Activated CD4-positive, alpha-beta T cell treated with anti-CD3 and anti-CD28 coated beads, Interleukin-2, amount 10 ng/mL, durations not matched to agents 7 days and 5 days (primary cell): Measurements from ENCODE around the gene ZNF185. TPM values are rescaled to one million over a fixed set of nuclear protein-coding genes. Genes with fewer than 3 reads are reported as not detected.

Experiments used
- CTCF ChIA-PET: fragments of 350-600 bp; sonication (Branson Sonifier 250); formaldehyde crosslinking; loops from one replicate; lab custom pipeline; 2021; ENCODE audit warnings: antibody characterized with exemption; lab: Charles Lee
- POLR2A ChIA-PET: fragments of 350-600 bp; sonication (Branson Sonifier 250); formaldehyde crosslinking; loops from one replicate; lab custom pipeline; 2021; ENCODE audit warnings: antibody characterized with exemption; lab: Charles Lee
- DNase-seq: peaks from one replicate; pipeline ENCODE4 v3.0.0-alpha.2; 2020
- H3K27ac Mint-ChIP-seq: one replicate; pipeline ENCODE4 v1.8.0; 2021; ENCODE audit warnings: mild to moderate bottlenecking, moderate library complexity, mixed read lengths
- H3K27me3 Mint-ChIP-seq: one replicate; pipeline ENCODE4 v1.8.0; 2021; ENCODE audit warnings: mixed read lengths
- H3K36me3 Mint-ChIP-seq: one replicate; pipeline ENCODE4 v1.8.0; 2021; ENCODE audit warnings: low read depth, mixed read lengths
- H3K4me1 Mint-ChIP-seq: one replicate; pipeline ENCODE4 v1.8.0; 2021; ENCODE audit warnings: mixed read lengths
- H3K4me3 Mint-ChIP-seq: one replicate; pipeline ENCODE4 v1.8.0; 2021; ENCODE audit warnings: mild to moderate bottlenecking, moderate library complexity, mixed read lengths
- H3K9me3 Mint-ChIP-seq: one replicate; pipeline ENCODE4 v1.8.0; 2021; ENCODE audit warnings: mixed read lengths
- total RNA-seq, 2 experiments: library from RNA; stranded (reverse); gene quantifications; one replicate each; pipeline ENCODE4 v1.2.3, GENCODE V29; 2021

ZNF185 gene
- total RNA-seq, 2 experiments from 2014 or later, result 1.0 to 1.6 TPM

DNA sequence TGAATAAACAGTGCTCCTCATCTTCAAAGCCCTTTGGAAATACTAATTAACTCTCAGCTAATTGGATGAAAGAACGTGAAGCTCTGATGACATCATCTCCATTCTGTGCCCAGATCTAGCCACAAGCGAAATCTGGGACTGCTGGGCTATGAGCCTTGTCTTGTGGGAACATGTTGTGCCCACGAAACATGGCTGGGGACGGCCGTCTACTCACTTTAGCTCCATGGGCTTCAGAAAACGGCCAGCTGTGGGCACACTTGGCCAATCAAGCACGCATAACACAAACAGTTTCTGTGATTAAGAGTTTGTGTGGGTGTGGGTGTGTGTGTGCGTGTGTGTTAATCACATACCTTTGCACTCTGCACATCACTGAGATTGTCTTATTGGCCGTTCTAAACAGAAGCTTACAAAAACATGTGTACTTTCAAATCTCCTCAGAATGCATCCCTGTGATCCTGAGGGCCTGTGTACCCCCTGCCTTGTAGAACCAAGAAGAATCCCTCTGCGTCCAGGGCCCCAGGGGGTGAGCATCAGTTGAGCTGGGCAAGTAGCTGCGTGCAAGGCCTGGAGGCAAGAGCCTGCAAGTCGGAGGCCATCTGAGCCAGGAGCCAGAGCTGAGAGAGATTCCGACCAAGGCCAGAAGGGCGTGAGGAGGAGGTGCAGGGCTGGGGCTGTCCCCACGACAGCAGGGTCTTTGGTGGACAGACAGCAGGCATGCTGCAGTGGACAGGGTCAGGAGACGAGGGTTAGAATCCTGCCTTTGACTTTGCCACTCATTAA lies 18.7 kb upstream of the ZNF185 start:
- no peaks in the 10 kb centered on the region for H3K27me3 Mint-ChIP-seq
- H3K4me1 Mint-ChIP-seq, result no peaks in the 10 kb centered on the region
- CTCF ChIA-PET, result no interaction called here
- POLR2A ChIA-PET, result no interaction called here
- no peak for DNase-seq
- H3K4me3 Mint-ChIP-seq, result no peak overlapping the region
- no peaks in the 10 kb centered on the region for H3K36me3 Mint-ChIP-seq
- no peaks in the 10 kb centered on the region for H3K9me3 Mint-ChIP-seq
- no peak overlapping the region for H3K27ac Mint-ChIP-seq

DNA sequence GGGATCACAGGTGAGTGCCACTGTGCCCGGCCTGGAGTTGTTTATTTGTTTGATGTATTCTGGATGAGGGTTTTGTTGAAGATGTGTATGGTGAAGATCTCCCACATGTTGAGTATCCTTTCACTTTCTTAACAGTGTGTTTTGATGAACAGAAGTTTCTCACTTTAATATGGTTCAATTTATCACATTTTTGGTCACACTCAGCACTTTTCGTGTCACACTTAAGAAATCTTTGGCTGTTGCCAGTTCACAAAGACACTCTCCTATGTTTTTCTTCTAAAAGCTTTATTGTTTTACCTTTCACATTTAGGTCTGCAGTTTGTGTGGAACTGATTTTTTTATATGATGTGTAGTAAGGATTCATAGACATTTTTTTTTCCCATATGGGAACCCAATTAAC lies 16.6 kb upstream of the ZNF185 start:
- DNase-seq, result no peak
- Mint-ChIP-seq H3K36me3 (no peaks in the 10 kb centered on the region), H3K9me3 (no peaks in the 10 kb centered on the region), H3K27ac (no peak overlapping the region), H3K4me1 (no peaks in the 10 kb centered on the region), H3K27me3 (no peaks in the 10 kb centered on the region), H3K4me3 (no peak overlapping the region)
- ChIA-PET POLR2A (no interaction called here), CTCF (no interaction called here)

DNA sequence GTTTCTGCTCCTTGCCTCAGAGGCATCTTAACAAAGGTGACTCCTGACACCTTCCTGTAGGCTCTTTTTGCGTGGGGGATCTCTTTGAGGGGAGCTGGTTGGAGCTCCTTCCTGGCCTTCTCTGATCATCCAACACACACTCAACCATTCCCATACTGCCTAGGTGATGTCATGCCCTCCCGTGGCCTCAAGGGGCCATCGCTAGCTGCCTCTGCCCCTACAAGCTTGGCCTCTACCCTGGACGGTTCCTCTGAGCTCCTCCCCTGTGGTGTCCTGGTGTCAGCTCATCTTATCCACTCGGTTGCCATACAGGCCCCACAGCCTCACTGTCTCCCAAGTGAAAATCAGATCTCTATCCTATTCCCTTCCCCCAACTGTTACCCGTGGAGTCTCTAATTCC lies 13.7 kb upstream of the ZNF185 start:
- CTCF ChIA-PET, result no interaction called here
- H3K9me3 Mint-ChIP-seq, result no peaks in the 10 kb centered on the region
- H3K27ac Mint-ChIP-seq, result no peak overlapping the region
- H3K27me3 Mint-ChIP-seq, result peaks cover 8% of the 10 kb centered on the region
- DNase-seq, result no peak
- H3K4me1 Mint-ChIP-seq, result no peaks in the 10 kb centered on the region
- POLR2A ChIA-PET, result no interaction called here
- no peak overlapping the region for H3K4me3 Mint-ChIP-seq
- no peaks in the 10 kb centered on the region for H3K36me3 Mint-ChIP-seq

DNA sequence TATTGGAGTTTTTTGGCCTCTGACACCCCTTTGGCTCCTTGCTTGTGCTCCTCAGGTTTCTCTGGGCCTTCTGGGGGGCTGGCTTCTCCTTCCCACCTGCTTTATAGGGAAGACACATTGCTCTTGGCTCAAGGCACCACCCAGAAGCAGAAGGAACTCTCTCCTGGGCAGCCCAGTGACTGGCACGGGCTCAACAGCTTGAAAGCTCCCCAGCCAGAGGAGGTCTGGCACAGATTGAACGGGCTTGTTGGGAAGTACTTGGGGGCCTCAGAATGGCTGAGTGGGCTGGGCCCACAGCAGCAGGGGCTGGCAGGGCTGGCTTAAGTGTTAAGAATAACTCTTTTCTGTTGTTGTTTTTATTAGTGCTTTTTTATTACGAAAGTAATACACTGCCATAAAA lies 11.2 kb upstream of the ZNF185 start:
- DNase-seq, result no peak
- no peaks in the 10 kb centered on the region for H3K4me1 Mint-ChIP-seq
- H3K4me3 Mint-ChIP-seq, result no peak overlapping the region
- peaks cover 20% of the 10 kb centered on the region for H3K27me3 Mint-ChIP-seq
- H3K36me3 Mint-ChIP-seq, result no peaks in the 10 kb centered on the region
- H3K9me3 Mint-ChIP-seq, result no peaks in the 10 kb centered on the region
- ChIA-PET POLR2A (no interaction called here), CTCF (no interaction called here)
- no peak overlapping the region for H3K27ac Mint-ChIP-seq

DNA sequence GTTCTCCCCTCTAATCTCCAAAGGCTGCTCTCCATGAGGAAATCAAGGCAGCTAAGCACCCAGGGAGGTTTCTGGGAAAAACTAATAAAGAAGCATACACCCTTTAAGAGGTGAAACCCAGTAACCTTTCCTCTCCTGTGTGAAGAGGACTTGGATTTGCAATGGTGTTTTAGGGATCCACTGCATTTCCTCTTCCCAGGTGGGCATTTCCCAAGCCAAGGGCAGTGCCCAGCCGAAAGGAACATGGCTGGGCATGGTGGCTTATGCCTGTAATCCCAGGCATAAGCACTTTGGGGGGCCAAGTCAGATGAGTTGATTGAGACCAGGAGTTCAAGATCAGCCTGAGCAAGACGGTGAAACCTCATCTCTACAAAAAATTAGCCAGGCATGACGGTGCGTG lies 5.4 kb upstream of the ZNF185 start:
- CTCF ChIA-PET, result no interaction called here
- no peak for DNase-seq
- Mint-ChIP-seq H3K4me3 (no peak overlapping the region), H3K36me3 (no peaks in the 10 kb centered on the region), H3K27ac (no peak overlapping the region), H3K9me3 (no peaks in the 10 kb centered on the region), H3K4me1 (no peaks in the 10 kb centered on the region), H3K27me3 (peaks cover 29% of the 10 kb centered on the region)
- POLR2A ChIA-PET, result no interaction called here

DNA sequence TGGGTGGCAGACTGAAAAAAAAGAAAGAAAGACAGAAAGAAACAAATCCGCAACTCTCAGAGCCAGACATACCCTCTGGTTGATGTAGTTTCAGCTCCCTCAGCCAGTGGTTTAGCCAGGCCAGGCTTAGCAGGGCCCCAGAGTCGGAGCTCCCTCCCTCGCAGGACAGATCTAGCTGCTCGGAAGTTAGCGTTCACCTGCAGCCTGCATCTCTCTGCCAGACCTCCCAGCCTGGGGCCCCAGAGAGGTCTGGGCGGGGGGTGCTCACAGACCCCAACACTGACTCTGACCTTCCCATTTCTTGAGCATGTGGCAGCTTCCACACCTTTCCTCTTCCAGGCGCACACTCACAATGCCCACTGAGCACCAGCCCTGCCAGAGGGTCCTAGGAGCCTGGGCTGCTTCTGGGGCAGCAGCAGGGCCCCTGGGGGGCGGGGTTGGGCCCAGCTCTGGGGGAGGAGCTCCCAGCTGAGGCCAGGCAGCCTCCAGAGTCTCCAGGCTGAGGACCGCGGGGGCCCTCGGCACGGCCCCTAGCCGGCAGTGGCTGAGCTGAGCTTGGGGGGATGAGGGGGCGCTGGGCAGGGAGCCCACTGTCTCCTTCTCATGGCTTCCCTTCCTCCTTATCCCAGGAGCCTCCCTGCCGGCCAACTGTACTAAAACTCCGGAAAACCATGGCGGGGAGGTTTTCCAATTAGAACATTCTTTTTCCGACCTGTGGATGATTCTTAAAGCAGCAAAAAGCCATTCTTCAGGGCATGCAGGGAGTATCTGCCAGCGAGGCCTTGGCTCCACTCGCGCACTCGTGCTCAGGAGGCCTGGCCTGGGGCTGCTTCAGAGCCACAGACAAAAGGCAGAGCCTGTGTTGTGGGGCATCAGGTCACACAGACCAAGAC lies 4.6 kb upstream of the ZNF185 start:
- Mint-ChIP-seq H3K36me3 (no peaks in the 10 kb centered on the region), H3K9me3 (no peaks in the 10 kb centered on the region), H3K27ac (no peak overlapping the region), H3K4me1 (no peaks in the 10 kb centered on the region), H3K27me3 (peaks cover 25% of the 10 kb centered on the region), H3K4me3 (no peak overlapping the region)
- no peak for DNase-seq
- ChIA-PET POLR2A (no interaction called here), CTCF (no interaction called here)

DNA sequence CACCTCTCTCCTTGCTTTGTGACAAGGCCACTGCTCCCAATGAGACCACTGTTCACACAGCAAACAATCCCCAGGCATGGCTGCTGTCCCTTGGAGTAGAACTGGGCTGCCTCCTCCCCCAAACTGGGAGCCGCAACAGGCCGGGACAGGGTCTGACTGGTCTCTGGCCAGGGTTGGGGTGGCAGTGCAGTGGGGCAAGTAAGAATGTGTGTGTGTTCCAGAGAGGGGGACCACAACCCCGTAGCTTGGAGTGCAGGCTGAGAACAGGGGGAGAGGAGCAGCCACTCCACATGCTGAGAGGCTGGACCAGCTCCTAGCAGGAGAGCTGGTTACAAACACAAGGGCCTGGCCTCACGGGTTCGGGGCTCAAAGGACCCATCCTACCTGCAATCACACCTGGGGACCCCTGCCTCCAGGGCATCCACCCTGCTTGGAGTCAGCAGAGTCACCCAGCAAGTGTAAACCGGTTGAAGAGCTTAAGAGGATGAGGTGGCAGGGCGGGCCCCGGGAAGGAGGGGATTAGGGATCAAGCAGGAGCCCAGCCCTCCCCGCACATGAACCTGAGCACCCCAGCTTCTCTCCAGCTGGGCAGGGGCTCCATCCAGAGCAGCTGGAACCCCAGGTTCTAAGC lies 3.8 kb upstream of the ZNF185 start:
- Mint-ChIP-seq H3K4me3 (no peak overlapping the region), H3K4me1 (no peaks in the 10 kb centered on the region), H3K27me3 (peaks cover 21% of the 10 kb centered on the region), H3K36me3 (no peaks in the 10 kb centered on the region), H3K27ac (no peak overlapping the region), H3K9me3 (no peaks in the 10 kb centered on the region)
- DNase-seq, result no peak
- ChIA-PET POLR2A (no interaction called here), CTCF (interaction anchor here (0.6 kb wide), 1 partner anchor 791 kb away, joined by 4 read pairs; no protein-coding TSS in a partner anchor)

DNA sequence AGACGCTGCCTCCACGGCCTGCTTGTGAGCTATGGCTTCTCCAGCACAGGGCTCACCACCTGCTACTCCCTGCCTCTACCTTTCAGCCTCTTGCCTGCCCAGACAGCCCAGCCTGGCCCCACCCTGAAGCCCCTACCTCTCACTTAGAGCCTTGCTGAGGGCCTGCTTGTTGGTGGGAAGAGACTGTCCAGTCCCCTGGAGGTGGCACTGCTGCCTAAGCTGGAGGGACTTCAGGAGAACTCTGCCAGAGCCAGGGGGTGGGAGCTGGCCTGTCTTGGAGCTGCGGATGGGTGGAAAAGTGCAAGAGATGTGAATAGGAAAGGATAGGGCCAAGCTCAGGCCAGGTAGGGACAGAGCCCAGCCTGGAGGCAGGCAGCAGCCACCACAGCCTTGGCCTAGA lies 2.7 kb upstream of the ZNF185 start:
- H3K9me3 Mint-ChIP-seq, result no peaks in the 10 kb centered on the region
- H3K4me3 Mint-ChIP-seq, result no peak overlapping the region
- no peaks in the 10 kb centered on the region for H3K36me3 Mint-ChIP-seq
- H3K4me1 Mint-ChIP-seq, result no peaks in the 10 kb centered on the region
- POLR2A ChIA-PET, result no interaction called here
- no peak overlapping the region for H3K27ac Mint-ChIP-seq
- CTCF ChIA-PET, result no interaction called here
- DNase-seq, result no peak
- peaks cover 11% of the 10 kb centered on the region for H3K27me3 Mint-ChIP-seq

DNA sequence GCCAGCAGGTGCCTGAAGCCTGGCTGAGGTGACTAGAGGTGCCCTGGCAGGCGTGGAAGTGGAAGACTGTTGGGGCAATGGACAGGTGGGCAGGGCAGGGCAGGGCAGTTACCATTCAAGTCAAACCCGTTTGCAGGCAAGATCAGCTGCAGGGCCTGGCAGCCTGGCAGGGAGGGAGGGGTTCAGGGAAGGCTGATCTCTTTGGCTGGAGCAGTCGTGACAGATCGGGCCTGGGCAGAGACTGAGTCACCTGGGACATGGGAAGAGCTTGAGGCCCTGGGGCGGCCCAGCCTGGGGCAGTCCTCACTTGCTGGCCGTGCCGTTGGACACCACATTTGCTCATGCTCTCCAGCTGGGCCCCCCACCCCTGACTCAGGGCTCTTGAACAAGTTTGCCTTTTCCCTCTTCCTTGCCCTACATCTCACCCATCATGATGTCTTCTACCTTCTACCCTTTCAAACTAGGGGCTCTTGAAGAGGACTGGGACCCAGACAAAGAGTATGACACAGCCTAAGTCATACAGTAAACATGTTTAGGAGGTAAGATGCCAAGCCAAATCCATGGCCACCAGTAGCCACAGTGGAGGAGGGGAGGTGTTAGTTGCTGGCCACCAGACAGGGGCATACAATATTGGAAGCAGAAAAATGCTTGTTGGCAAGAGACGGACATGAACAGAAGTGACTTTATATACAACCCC lies 2.0 kb upstream of the ZNF185 start:
- H3K36me3 Mint-ChIP-seq, result no peaks in the 10 kb centered on the region
- CTCF ChIA-PET, result no interaction called here
- no peak overlapping the region for H3K27ac Mint-ChIP-seq
- peaks cover 9% of the 10 kb centered on the region for H3K27me3 Mint-ChIP-seq
- POLR2A ChIA-PET, result no interaction called here
- H3K9me3 Mint-ChIP-seq, result no peaks in the 10 kb centered on the region
- no peak for DNase-seq
- no peaks in the 10 kb centered on the region for H3K4me1 Mint-ChIP-seq
- no peak overlapping the region for H3K4me3 Mint-ChIP-seq

DNA sequence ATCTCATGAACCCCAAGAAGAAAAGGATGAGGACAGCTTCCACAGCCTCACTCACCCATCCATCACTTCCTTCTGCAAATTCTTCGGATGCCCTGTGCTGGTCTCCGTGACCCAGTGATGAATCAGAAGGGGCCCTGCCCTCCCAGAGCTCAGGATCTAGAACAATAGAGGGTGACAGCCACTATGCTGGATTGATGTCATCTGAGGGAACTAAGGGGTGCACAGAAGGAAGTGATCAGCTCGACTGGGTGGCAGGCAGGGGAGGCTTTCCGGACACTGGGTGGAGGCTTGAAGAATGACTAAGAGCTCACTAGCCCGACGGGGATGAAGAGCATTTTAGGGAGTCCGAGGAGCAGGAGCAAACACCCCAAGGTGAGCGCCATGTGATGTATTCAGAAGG lies 1.4 kb upstream of the ZNF185 start:
- Mint-ChIP-seq H3K4me1 (no peaks in the 10 kb centered on the region), H3K36me3 (no peaks in the 10 kb centered on the region), H3K27ac (no peak overlapping the region), H3K9me3 (no peaks in the 10 kb centered on the region), H3K4me3 (no peak overlapping the region), H3K27me3 (peaks cover 9% of the 10 kb centered on the region)
- ChIA-PET CTCF (no interaction called here), POLR2A (no interaction called here)
- no peak for DNase-seq

DNA sequence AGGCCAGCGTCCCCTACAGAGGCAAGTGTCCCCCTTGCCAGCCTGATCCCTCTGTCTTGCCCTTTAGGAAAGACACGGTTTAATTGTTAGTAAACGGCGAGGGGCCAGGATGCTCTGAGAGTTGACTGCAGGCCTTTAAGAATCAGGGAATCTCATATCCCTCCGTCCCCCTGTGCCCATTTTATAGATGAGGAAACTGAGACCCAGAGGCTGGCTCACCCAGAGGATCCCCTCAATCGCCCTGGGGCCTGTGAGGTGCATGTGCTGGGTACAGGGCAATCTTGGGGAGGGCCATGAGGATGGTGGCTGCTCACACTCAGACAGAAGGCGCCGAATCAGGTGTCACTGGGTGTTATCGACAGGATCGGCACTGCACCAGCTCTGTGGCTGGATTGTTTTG lies 575 bp downstream of the ZNF185 start:
- POLR2A ChIA-PET, result no interaction called here
- no peaks in the 10 kb centered on the region for H3K4me1 Mint-ChIP-seq
- H3K4me3 Mint-ChIP-seq, result no peak overlapping the region
- CTCF ChIA-PET, result no interaction called here
- no peak overlapping the region for H3K27ac Mint-ChIP-seq
- H3K9me3 Mint-ChIP-seq, result no peaks in the 10 kb centered on the region
- peaks cover 9% of the 10 kb centered on the region for H3K27me3 Mint-ChIP-seq
- H3K36me3 Mint-ChIP-seq, result no peaks in the 10 kb centered on the region
- no peak for DNase-seq

DNA sequence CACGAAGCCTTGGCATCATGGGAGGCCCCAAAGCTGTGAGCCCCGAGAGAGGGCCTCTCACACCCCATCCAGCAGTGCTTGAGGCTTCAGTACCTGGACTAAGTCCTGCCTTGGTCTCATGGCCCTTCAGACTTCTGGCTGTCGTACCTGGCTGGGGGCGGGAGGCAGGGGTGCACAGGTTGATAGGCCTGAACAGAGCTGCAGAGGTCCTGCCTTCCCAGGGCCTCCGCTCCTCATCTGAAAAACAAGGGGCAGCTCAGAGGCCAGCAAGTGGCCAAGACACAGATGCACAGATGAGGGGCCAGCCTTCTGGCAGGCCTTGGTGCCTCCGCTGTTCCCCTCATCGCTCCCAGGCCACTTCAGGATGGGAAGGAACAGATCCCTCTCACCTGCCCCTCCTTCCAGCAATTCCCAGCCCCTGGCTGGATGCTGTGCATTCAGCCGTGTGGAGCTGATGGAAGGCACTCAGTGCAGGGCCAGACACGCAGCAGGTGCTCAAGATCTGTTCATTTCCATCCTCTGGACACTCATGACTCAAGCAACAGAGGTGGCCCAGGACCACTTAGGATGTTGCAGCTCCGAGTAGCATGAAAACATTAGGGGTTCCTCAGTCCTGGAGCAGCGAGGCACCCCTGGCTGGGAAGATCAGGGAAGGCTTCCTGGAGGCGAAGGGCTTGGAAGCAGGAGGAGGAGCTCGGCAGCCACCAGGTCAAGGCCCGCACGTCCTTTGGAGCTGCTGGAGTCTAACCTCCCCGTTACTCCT lies 1.4 kb downstream of the ZNF185 start:
- DNase-seq, result no peak
- ChIA-PET CTCF (interaction anchor here (0.9 to 1.0 kb wide), 2 partner anchors 14 to 33 kb away, joined by 3 read pairs; no protein-coding TSS in a partner anchor), POLR2A (no interaction called here)
- Mint-ChIP-seq H3K27me3 (peaks cover 9% of the 10 kb centered on the region), H3K4me1 (no peaks in the 10 kb centered on the region), H3K36me3 (no peaks in the 10 kb centered on the region), H3K27ac (no peak overlapping the region), H3K9me3 (no peaks in the 10 kb centered on the region), H3K4me3 (no peak overlapping the region)
